Activated CD4-positive, alpha-beta memory T cell treated with anti-CD3 and anti-CD28 coated beads, Interleukin-2, amount 10 ng/mL, durations not matched to agents 7 days and 5 days (primary cell): Measurements from ENCODE around the gene INF2. TPM values are rescaled to one million over a fixed set of nuclear protein-coding genes. Genes with fewer than 3 reads are reported as not detected.
A peak's percentile ranks its signal among the peaks of the same experiment; 100 is the strongest.
"Not testable (repeated sequence)": the region's sequence is repeated elsewhere in the genome, so short reads cannot be mapped to it uniquely, and the experiment has no call there.

Experiments
- CTCF ChIA-PET: fragments of 350-600 bp; sonication (Branson Sonifier 250); formaldehyde crosslinking; loops from one replicate; lab custom pipeline; 2021; ENCODE audit warnings: antibody characterized with exemption, inconsistent platforms; lab: Charles Lee
- POLR2A ChIA-PET: fragments of 350-600 bp; sonication (Branson Sonifier 250); formaldehyde crosslinking; loops from one replicate; lab custom pipeline; 2021; ENCODE audit warnings: antibody characterized with exemption; lab: Charles Lee
- DNase-seq: peaks from one replicate; pipeline ENCODE4 v3.0.0-alpha.2; 2020
- H3K27ac Mint-ChIP-seq: one replicate; pipeline ENCODE4 v1.8.0; 2021; ENCODE audit warnings: mild to moderate bottlenecking, mixed read lengths
- H3K27me3 Mint-ChIP-seq: one replicate; pipeline ENCODE4 v1.8.0; 2021; ENCODE audit warnings: mixed read lengths
- H3K36me3 Mint-ChIP-seq: one replicate; pipeline ENCODE4 v1.8.0; 2021; ENCODE audit warnings: low read depth, mixed read lengths
- H3K4me1 Mint-ChIP-seq: one replicate; pipeline ENCODE4 v1.8.0; 2021; ENCODE audit warnings: mixed read lengths
- H3K4me3 Mint-ChIP-seq: one replicate; pipeline ENCODE4 v1.8.0; 2021; ENCODE audit warnings: mild to moderate bottlenecking, mixed read lengths
- H3K9me3 Mint-ChIP-seq: one replicate; pipeline ENCODE4 v1.8.0; 2021; ENCODE audit warnings: mixed read lengths
- total RNA-seq, 2 experiments: library from RNA; stranded (reverse); gene quantifications; one replicate each; pipeline ENCODE4 v1.2.3, GENCODE V29; 2021

The INF2 gene
- total RNA-seq, 2 experiments from 2014 or later = 120 to 132 TPM

- ChIA-PET POLR2A (no interaction called here), CTCF (no interaction called here)
- no peak for DNase-seq
- H3K27ac Mint-ChIP-seq = no peak overlapping the region
- H3K27me3 Mint-ChIP-seq = no peaks in the 10 kb centered on the region
- H3K4me3 Mint-ChIP-seq = no peak overlapping the region
- no peaks in the 10 kb centered on the region for H3K9me3 Mint-ChIP-seq
- peaks cover 20% of the 10 kb centered on the region for H3K4me1 Mint-ChIP-seq
- H3K36me3 Mint-ChIP-seq = no peaks in the 10 kb centered on the region
Measured at GRCh38 chr14:104747876-104748275, 58.5 kb downstream of the INF2 start.

- CTCF ChIA-PET = interaction anchor here (0.5 kb wide), 1 partner anchor 91 kb away, joined by 3 read pairs; no protein-coding TSS in a partner anchor
- Mint-ChIP-seq H3K4me1 (peaks cover 30% of the 10 kb centered on the region), H3K9me3 (no peaks in the 10 kb centered on the region), H3K4me3 (no peak overlapping the region), H3K36me3 (no peaks in the 10 kb centered on the region), H3K27ac (no peak overlapping the region), H3K27me3 (no peaks in the 10 kb centered on the region)
- no peak for DNase-seq
- POLR2A ChIA-PET = no interaction called here
Measured at GRCh38 chr14:104749111-104749649, 59.8 kb downstream of the INF2 start.

DNA sequence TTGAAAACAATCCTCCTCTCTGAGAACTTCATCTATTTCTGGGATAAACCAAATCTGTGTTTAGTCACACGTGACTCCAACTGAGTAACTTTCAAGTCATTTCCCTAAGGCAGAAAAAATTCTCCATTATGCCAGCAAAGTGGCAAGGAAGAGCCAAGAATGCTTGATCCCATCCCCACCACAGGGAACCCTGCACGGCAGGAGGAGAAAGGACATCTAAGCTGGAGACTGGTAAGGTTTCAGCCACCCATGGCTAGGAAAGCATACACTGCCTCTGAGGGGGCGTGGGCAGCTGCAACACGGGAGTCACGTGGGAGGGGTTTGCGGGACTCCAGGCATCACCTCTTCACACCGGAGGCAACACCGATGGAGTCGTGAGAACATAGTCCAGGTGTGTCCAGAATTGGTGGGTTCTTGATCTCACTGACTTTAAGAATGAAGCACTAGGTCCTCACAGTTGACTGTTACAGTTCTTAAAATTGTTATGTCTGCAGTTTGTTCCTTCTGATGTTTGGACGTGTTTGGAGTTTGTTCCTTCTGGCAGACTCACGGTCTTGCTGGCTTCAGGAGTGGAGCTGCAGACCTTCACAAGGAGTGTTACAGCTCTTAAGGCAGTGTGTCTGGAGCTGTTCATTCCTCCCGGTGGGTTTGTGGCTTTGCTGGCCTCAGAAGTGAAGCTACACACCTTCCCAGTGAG lies 60.8 kb downstream of the INF2 start:
- ChIA-PET CTCF (interaction anchor here (4.6 kb wide), 1 partner anchor 15 kb away, joined by 29 read pairs; no protein-coding TSS in a partner anchor), POLR2A (interaction anchor here (1.4 kb wide), 1 partner anchor 113 kb away, joined by 3 read pairs; no protein-coding TSS in a partner anchor)
- H3K36me3 Mint-ChIP-seq = no peaks in the 10 kb centered on the region
- DNase-seq = no peak
- no peaks in the 10 kb centered on the region for H3K27me3 Mint-ChIP-seq
- peak overlapping the region; percentile 8 for H3K4me3 Mint-ChIP-seq
- H3K4me1 Mint-ChIP-seq = peaks cover 37% of the 10 kb centered on the region
- no peaks in the 10 kb centered on the region for H3K9me3 Mint-ChIP-seq
- H3K27ac Mint-ChIP-seq = no peak overlapping the region

DNA sequence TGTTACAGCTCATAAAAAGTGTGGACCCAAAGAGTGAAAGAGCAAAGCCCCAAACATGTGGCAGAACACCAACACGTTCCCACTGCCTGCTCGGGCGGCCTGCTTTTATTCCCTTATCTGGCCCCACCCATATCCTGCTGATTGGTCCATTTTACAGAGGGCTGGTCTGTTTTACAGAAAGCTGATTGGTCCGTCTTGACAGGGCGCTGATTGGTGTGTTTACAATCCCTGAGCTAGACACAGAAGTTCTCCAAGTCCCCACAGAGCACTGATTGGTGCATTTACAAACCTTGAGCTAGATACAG lies 61.3 kb downstream of the INF2 start:
- not testable (repeated sequence) for H3K27ac Mint-ChIP-seq, H3K36me3 Mint-ChIP-seq, H3K27me3 Mint-ChIP-seq

DNA sequence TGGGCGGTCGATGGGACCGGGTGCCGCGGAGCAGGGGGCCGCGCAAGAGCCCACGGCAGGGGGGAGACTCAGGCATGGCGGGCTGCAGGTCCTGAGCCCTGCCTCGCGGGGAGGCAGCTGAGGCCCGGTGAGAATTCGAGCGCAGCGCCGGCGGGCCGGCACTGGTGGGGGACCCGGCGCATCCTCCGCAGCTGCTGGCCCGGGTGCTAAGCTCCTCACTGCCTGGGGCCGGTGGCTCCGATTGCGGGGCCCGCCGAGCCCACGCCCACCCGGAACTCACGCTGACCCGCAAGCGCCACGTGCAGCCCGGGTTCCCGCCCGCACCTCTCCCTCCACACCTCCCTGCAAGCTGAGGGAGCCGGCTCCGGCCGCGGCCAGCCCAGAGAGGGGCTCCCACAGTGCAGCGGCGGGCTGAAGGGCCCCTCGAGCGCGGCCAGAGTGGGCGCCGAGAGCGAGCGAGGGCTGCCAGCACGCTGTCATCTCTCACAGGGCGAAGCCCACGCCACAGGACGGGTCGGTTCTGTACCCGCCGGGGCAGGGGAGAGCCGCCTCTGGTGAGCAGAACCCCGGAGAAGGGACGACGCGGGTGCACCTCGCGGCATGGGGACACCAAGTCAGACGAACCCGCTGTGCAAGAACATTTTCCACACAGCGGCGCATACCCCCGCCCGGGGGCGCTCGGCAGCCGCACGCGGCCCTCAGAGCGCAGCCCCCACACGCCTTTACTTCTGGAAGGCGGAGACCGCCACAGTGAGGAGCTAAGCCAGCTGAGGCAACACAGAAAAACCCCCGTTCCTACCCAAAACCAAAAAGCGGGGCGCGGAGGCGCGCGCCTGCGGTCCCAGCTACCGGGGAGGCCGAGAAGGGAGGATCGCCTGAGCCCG lies 62.4 kb downstream of the INF2 start:
- no peaks in the 10 kb centered on the region for H3K9me3 Mint-ChIP-seq
- peak overlapping the region; percentile 78 for H3K4me3 Mint-ChIP-seq
- POLR2A ChIA-PET = interaction anchor here (0.7 to 3.2 kb wide), 28 partner anchors 10 to 1190 kb away, joined by 3 to 29 read pairs (median 6); partner anchors contain the start of genes ADSS1, BAG5, CDCA4 and GPR132
- H3K27me3 Mint-ChIP-seq = no peaks in the 10 kb centered on the region
- H3K4me1 Mint-ChIP-seq = peaks cover 35% of the 10 kb centered on the region
- DNase-seq = no peak
- peaks cover 9% of the 10 kb centered on the region for H3K36me3 Mint-ChIP-seq
- CTCF ChIA-PET = interaction anchor here (0.9 to 4.6 kb wide), 10 partner anchors 13 to 268 kb away, joined by 3 to 29 read pairs (median 6); partner anchors contain the start of genes ADSS1 and ZBTB42
- peak overlapping the region; percentile 90 for H3K27ac Mint-ChIP-seq

More for the DNA sequence above, 61.3 kb downstream of the INF2 start:
- Mint-ChIP-seq H3K4me3 (peak overlapping the region; percentile 48), H3K4me1 (peaks cover 33% of the 10 kb centered on the region)
- not testable (repeated sequence) for H3K9me3 Mint-ChIP-seq, DNase-seq
- ChIA-PET CTCF (interaction anchor here (4.6 kb wide), 1 partner anchor 15 kb away, joined by 29 read pairs; no protein-coding TSS in a partner anchor), POLR2A (interaction anchor here (1.4 to 3.2 kb wide), 2 partner anchors 27 to 113 kb away, joined by 3 to 29 read pairs; partner anchors contain the start of gene ADSS1)

DNA sequence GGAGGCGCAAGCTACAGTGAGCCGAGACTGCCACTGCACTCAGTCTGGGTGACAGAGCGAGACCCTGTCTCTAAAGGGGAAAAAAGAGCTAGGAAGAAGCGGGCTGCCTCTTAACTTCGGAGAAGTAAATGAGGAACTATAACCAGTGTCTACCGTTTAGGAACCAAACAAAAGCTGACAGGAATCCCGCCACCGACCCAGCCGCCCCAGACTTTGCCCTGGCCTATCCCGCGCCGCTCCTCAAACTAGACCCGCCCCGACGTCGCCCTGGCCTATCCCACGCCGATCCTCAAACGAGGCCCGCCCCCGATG lies 63.0 kb downstream of the INF2 start:
- H3K36me3 Mint-ChIP-seq = peaks cover 14% of the 10 kb centered on the region
- H3K4me1 Mint-ChIP-seq = peaks cover 40% of the 10 kb centered on the region
- H3K9me3 Mint-ChIP-seq = no peaks in the 10 kb centered on the region
- H3K27ac Mint-ChIP-seq = peak overlapping the region; percentile 90
- ChIA-PET POLR2A (interaction anchor here (0.7 to 3.2 kb wide), 28 partner anchors 9 to 1190 kb away, joined by 3 to 29 read pairs (median 6); partner anchors contain the start of genes ADSS1, BAG5, CDCA4 and GPR132), CTCF (interaction anchor here (0.9 to 4.6 kb wide), 10 partner anchors 13 to 267 kb away, joined by 3 to 29 read pairs (median 6); partner anchors contain the start of genes ADSS1 and ZBTB42)
- no peak for DNase-seq
- no peaks in the 10 kb centered on the region for H3K27me3 Mint-ChIP-seq
- H3K4me3 Mint-ChIP-seq = peak overlapping the region; percentile 78

GRCh38 chr14:104752735-104753527 lies 63.5 kb downstream of the INF2 start, which contains the start of gene SIVA1:
SIVA1 (plus strand) TSS chr14:104753147; CDS start chr14:104753202, 55 bp downstream.
- ChIA-PET POLR2A (interaction anchor here (0.8 to 3.2 kb wide), 27 partner anchors 9 to 1191 kb away, joined by 3 to 29 read pairs (median 6); partner anchors contain the start of genes ADSS1, BAG5, CDCA4 and GPR132), CTCF (interaction anchor here (0.9 to 4.6 kb wide), 11 partner anchors 12 to 267 kb away, joined by 3 to 29 read pairs (median 4); partner anchors contain the start of genes ADSS1 and ZBTB42)
- Mint-ChIP-seq H3K27me3 (no peaks in the 10 kb centered on the region), H3K4me1 (peaks cover 42% of the 10 kb centered on the region), H3K36me3 (peaks cover 18% of the 10 kb centered on the region), H3K27ac (peak within 1 kb of the TSS; percentile 90), H3K4me3 (peak within 1 kb of the TSS; percentile 78), H3K9me3 (no peaks in the 10 kb centered on the region)
- peak; percentile 100 for DNase-seq

GRCh38 chr14:104753528-104754212 lies 64.3 kb downstream of the INF2 start:
- Mint-ChIP-seq H3K36me3 (peaks cover 18% of the 10 kb centered on the region), H3K4me3 (peak overlapping the region; percentile 78), H3K27me3 (no peaks in the 10 kb centered on the region), H3K9me3 (no peaks in the 10 kb centered on the region), H3K4me1 (peaks cover 42% of the 10 kb centered on the region), H3K27ac (peak overlapping the region; percentile 67)
- ChIA-PET POLR2A (interaction anchor here (0.9 to 3.2 kb wide), 16 partner anchors 8 to 312 kb away, joined by 3 to 29 read pairs (median 8); partner anchors contain the start of genes ADSS1, GPR132 and ZBTB42), CTCF (interaction anchor here (1.0 to 4.6 kb wide), 5 partner anchors 12 to 73 kb away, joined by 3 to 29 read pairs (median 14); partner anchors contain the start of gene ZBTB42)
- DNase-seq = peak; percentile 35

GRCh38 chr14:104754213-104754851 lies 64.9 kb downstream of the INF2 start:
- ChIA-PET CTCF (interaction anchor here (1.0 to 4.6 kb wide), 4 partner anchors 11 to 63 kb away, joined by 3 to 29 read pairs (median 14); no protein-coding TSS in a partner anchor), POLR2A (interaction anchor here (0.8 to 2.8 kb wide), 6 partner anchors 12 to 59 kb away, joined by 3 to 19 read pairs (median 6); partner anchors contain the start of gene ZBTB42)
- Mint-ChIP-seq H3K4me1 (peaks cover 42% of the 10 kb centered on the region), H3K27ac (peak overlapping the region; percentile 67), H3K9me3 (no peaks in the 10 kb centered on the region), H3K27me3 (no peaks in the 10 kb centered on the region), H3K36me3 (peaks cover 25% of the 10 kb centered on the region), H3K4me3 (peak overlapping the region; percentile 78)
- DNase-seq = no peak

GRCh38 chr14:104755621-104756020 lies 66.2 kb downstream of the INF2 start:
- Mint-ChIP-seq H3K27ac (peak overlapping the region; percentile 52), H3K9me3 (no peaks in the 10 kb centered on the region), H3K4me3 (no peak overlapping the region), H3K36me3 (peaks cover 32% of the 10 kb centered on the region), H3K4me1 (peaks cover 42% of the 10 kb centered on the region), H3K27me3 (no peaks in the 10 kb centered on the region)
- ChIA-PET CTCF (interaction anchor here (1.3 kb wide), 1 partner anchor 13 kb away, joined by 3 read pairs; no protein-coding TSS in a partner anchor), POLR2A (interaction anchor here (1.2 kb wide), 1 partner anchor 13 kb away, joined by 5 read pairs; no protein-coding TSS in a partner anchor)
- DNase-seq = no peak
